BLaER1 (cell line): ENCODE measurements around the gene MIGA1.
A peak's percentile ranks its signal among the peaks of the same experiment; 100 is the strongest.
"Not testable (repeated sequence)": the region's sequence is repeated elsewhere in the genome, so short reads cannot be mapped to it uniquely, and the experiment has no call there.

Experiments
- H3K27ac ChIP-seq: shearing (Covaris generic); formaldehyde crosslinking; 2 replicates; pipeline ENCODE4 v1.8.1; 2022
- H3K27me3 ChIP-seq: shearing (Covaris generic); formaldehyde crosslinking; 2 replicates; pipeline ENCODE4 v1.8.1; 2022
- H3K36me3 ChIP-seq: shearing (Covaris generic); formaldehyde crosslinking; 2 replicates; pipeline ENCODE4 v1.8.1; 2022
- H3K4me1 ChIP-seq: shearing (Covaris generic); formaldehyde crosslinking; 2 replicates; pipeline ENCODE4 v1.8.1; 2022
- H3K4me2 ChIP-seq: shearing (Covaris generic); formaldehyde crosslinking; 2 replicates; pipeline ENCODE4 v1.8.1; 2022
- H3K4me3 ChIP-seq: shearing (Covaris generic); formaldehyde crosslinking; 2 replicates; pipeline ENCODE4 v1.8.1; 2022
- H3K9ac ChIP-seq: shearing (Covaris generic); formaldehyde crosslinking; 2 replicates; pipeline ENCODE4 v1.8.1; 2022
- H3K9me3 ChIP-seq: shearing (Covaris generic); formaldehyde crosslinking; 2 replicates; pipeline ENCODE4 v1.8.1; 2022
- H4K20me1 ChIP-seq: shearing (Covaris generic); formaldehyde crosslinking; 2 replicates; pipeline ENCODE4 v1.8.1; 2022
- Cebpa-rat ChIP-seq: shearing (Covaris generic); IDR thresholded peaks from 2 replicates; pipeline ENCODE4 v1.8.1; 2022

The MIGA1 gene

GRCh38 chr1:77759071-77760028 is 20.1 kb upstream of the MIGA1 start, which contains the start of gene USP33:
USP33 (minus strand) TSS chr1:77759852; CDS start chr1:77741697, 18,155 bp downstream.
- H3K4me1 ChIP-seq, result peaks cover 38% of the 10 kb centered on the region
- H3K27me3 ChIP-seq, result no peaks in the 10 kb centered on the region
- peak within 1 kb of the TSS; percentile 90 for H3K9ac ChIP-seq
- no peaks in the 10 kb centered on the region for H3K36me3 ChIP-seq
- H3K27ac ChIP-seq, result peak within 1 kb of the TSS; percentile 93
- no peak for TF ChIP-seq Cebpa-rat
- peaks cover 50% of the 10 kb centered on the region for H4K20me1 ChIP-seq
- peak within 1 kb of the TSS; percentile 85 for H3K4me2 ChIP-seq
- H3K9me3 ChIP-seq, result no peaks in the 10 kb centered on the region
- H3K4me3 ChIP-seq, result peak within 1 kb of the TSS; percentile 95

- Histone ChIP-seq H3K4me3 (no peak overlapping the region), H3K9me3 (no peaks in the 10 kb centered on the region), H4K20me1 (peaks cover 23% of the 10 kb centered on the region), H3K36me3 (no peaks in the 10 kb centered on the region), H3K9ac (no peak overlapping the region), H3K27ac (no peak overlapping the region), H3K4me1 (peaks cover 21% of the 10 kb centered on the region), H3K4me2 (no peak overlapping the region), H3K27me3 (no peaks in the 10 kb centered on the region)
- TF ChIP-seq Cebpa-rat, result no peak
Observed at GRCh38 chr1:77762072-77762476, 17.4 kb upstream of the MIGA1 start.

GRCh38 chr1:77768006-77768405 is 11.4 kb upstream of the MIGA1 start:
- no peak for TF ChIP-seq Cebpa-rat
- Histone ChIP-seq H3K9me3 (no peaks in the 10 kb centered on the region), H3K36me3 (no peaks in the 10 kb centered on the region), H4K20me1 (no peaks in the 10 kb centered on the region), H3K27me3 (no peaks in the 10 kb centered on the region), H3K4me2 (no peak overlapping the region), H3K9ac (no peak overlapping the region), H3K4me3 (no peak overlapping the region), H3K4me1 (peaks cover 5% of the 10 kb centered on the region; the same call in 1 of the 2 replicates), H3K27ac (no peak overlapping the region)

DNA sequence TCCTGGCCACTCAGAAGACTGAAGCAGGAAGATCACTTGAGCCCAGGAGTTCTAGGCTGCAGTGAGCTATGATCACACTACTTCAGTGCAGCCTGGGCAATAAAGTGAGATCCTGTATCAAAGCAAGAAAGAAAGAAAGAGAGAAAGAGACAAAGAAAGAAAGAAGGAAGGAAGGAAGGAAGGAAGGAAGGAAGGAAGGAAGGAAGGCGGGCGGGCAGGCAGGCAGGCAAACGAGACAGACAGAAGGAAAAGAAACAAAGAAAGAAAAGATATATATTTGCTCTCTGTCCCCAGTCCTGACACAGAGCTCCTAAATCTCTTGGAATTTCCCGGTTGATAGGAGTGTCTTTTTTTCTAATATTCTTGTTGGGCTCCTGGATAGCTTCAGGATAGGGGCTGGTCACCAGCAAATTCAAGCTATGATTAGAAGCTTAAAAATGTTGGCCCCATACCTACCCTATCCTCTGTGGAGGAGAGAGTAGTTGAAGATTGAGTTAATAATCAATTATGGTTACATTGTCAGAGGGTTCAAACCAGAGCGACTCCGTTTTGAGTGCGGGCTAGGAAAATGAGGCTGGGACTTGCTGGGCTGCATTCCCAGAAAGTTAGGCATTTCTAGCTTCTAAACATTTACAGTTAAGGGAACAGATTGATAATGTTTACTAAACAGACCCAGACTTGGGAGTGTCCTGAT is 3.3 kb upstream of the MIGA1 start:
- Histone ChIP-seq H3K4me2 (peak overlapping the region; percentile 29), H3K27me3 (no peaks in the 10 kb centered on the region), H3K36me3 (no peaks in the 10 kb centered on the region), H3K4me3 (no peak overlapping the region), H4K20me1 (peaks cover 6% of the 10 kb centered on the region; the same call in 1 of the 2 replicates), H3K4me1 (peaks cover 26% of the 10 kb centered on the region), H3K27ac (no peak overlapping the region), H3K9ac (no peak overlapping the region), H3K9me3 (no peaks in the 10 kb centered on the region)
- TF ChIP-seq Cebpa-rat, result no peak

- peaks cover 25% of the 10 kb centered on the region for H3K9me3 ChIP-seq
- no peaks in the 10 kb centered on the region for H3K27me3 ChIP-seq
- no peak overlapping the region for H3K27ac ChIP-seq
- H3K4me2 ChIP-seq, result peak overlapping the region; percentile 72
- no peak overlapping the region for H3K4me3 ChIP-seq
- peaks cover 24% of the 10 kb centered on the region for H3K4me1 ChIP-seq
- peaks cover 32% of the 10 kb centered on the region for H3K36me3 ChIP-seq
- TF ChIP-seq Cebpa-rat, result no peak
- no peak overlapping the region for H3K9ac ChIP-seq
- peaks cover 20% of the 10 kb centered on the region; the same call in 1 of the 2 replicates for H4K20me1 ChIP-seq
Observed at GRCh38 chr1:77781683-77782082, 2.2 kb downstream of the MIGA1 start.

DNA sequence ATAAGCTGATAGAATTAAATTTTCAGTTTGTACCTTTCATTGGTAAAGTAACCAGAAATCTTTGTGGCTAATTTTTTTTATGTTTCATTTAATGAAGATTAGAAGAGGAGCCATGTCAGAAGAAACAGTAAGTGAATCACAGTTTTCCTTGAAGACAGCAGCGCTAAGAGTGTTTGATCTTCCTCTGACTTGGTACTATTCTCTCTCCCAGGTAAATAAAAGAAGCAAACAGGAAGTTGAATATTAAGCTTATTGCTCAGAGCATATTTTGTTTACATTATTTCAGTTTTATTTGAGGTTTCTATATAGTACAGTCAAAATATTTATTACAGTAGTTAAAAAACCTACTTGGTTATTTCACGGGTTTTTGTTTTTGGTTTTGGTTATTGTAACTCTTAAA is 3.7 kb downstream of the MIGA1 start:
- Histone ChIP-seq H3K27me3 (no peaks in the 10 kb centered on the region), H3K4me1 (peaks cover 24% of the 10 kb centered on the region), H3K27ac (no peak overlapping the region), H4K20me1 (peaks cover 20% of the 10 kb centered on the region; the same call in 1 of the 2 replicates), H3K4me3 (no peak overlapping the region), H3K9ac (no peak overlapping the region), H3K4me2 (no peak overlapping the region), H3K9me3 (peaks cover 40% of the 10 kb centered on the region), H3K36me3 (peaks cover 47% of the 10 kb centered on the region)
- TF ChIP-seq Cebpa-rat, result no peak

- not testable (repeated sequence) for H3K4me1 ChIP-seq, H3K4me2 ChIP-seq, H3K27me3 ChIP-seq, H3K27ac ChIP-seq, H3K9ac ChIP-seq, H3K4me3 ChIP-seq
- Histone ChIP-seq H4K20me1 (peaks cover 14% of the 10 kb centered on the region; the same call in 1 of the 2 replicates), H3K36me3 (peaks cover 76% of the 10 kb centered on the region), H3K9me3 (peaks cover 49% of the 10 kb centered on the region)
Observed at GRCh38 chr1:77786093-77786741, 6.8 kb downstream of the MIGA1 start.

DNA sequence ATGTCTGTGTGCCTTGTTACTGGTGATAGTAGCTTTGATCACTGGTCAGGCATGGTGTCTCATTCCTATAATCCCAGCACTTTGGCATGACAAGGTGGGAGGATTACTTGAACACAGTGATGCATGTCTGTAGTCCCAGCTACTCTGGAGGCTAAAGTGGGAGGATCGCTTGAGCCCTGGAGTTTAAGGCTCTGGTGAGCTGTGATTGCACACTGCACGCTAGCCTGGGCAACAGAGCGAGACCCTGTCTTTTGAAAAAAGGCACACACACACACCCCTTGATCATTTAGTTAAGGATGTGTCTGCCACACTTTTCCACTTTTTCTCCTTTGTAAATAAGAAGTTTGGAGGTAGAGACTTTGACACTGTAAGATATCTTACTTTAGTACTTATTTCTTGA is 15.1 kb downstream of the MIGA1 start:
- H3K36me3 ChIP-seq, result peaks cover 57% of the 10 kb centered on the region
- H3K4me2 ChIP-seq, result no peak overlapping the region
- no peak for TF ChIP-seq Cebpa-rat
- no peak overlapping the region for H3K27ac ChIP-seq
- H3K27me3 ChIP-seq, result no peaks in the 10 kb centered on the region
- H3K4me1 ChIP-seq, result no peaks in the 10 kb centered on the region
- no peaks in the 10 kb centered on the region for H3K9me3 ChIP-seq
- no peak overlapping the region for H3K9ac ChIP-seq
- H3K4me3 ChIP-seq, result no peak overlapping the region
- peaks cover 32% of the 10 kb centered on the region for H4K20me1 ChIP-seq

DNA sequence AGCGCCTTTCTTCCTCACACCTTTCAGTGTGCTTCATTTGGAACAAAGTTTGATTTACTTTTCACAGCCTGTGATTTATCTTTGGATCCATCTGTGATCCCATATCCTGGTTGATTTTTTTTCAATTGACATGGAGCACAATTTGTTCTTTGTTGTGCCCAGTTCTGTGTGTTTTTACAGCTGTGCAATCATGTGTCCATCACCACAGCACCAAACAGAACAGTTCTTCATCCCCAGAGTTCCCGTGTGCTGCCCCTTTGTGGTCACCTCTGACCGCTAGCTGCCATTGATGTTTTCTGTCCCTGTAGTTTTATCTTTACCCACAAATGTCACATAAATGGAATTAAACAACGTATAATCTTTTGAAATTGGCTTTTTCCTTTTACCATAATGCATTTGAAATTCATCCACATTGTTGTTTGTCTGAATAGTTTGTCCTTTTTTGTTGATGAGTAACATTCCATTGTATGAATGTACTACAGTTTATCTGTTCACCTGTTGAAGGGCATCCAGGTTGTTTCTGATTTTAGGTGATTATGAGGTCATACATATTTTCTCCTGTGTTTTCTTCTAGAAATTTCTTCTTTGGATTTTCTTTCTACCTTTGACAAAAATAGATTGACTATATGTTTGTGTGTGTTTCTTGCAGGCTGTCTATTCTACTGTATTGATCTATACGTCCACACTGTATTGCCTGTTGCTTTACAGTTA is 17.4 kb downstream of the MIGA1 start:
- Histone ChIP-seq H3K9ac (no peak overlapping the region), H4K20me1 (peaks cover 46% of the 10 kb centered on the region), H3K27me3 (no peaks in the 10 kb centered on the region), H3K4me3 (no peak overlapping the region), H3K27ac (no peak overlapping the region), H3K9me3 (no peaks in the 10 kb centered on the region), H3K4me1 (no peaks in the 10 kb centered on the region), H3K36me3 (peaks cover 48% of the 10 kb centered on the region), H3K4me2 (no peak overlapping the region)
- no peak for TF ChIP-seq Cebpa-rat
